GM06990 (cell line): Measurements from ENCODE around the gene CEBPA.

Source experiments
- DNase-seq: peaks from one replicate; pipeline ENCODE4 v3.0.0-alpha.2; 2011; ENCODE audit not compliant: insufficient read length; ENCODE audit errors: extremely low read depth
- H3K27me3 ChIP-seq: replicated peaks from 2 replicates; pipeline ENCODE4 v1.6.0; 2011; ENCODE audit warnings: low read length; ENCODE audit not compliant: control insufficient read depth, insufficient read depth
- H3K36me3 ChIP-seq: 2 replicates; pipeline ENCODE4 v1.5.1; 2011; ENCODE audit warnings: low read length; ENCODE audit not compliant: control insufficient read depth, insufficient read depth
- H3K4me3 ChIP-seq: replicated peaks from 2 replicates; pipeline ENCODE4 v1.5.1; 2011; ENCODE audit warnings: low read depth, mild to moderate bottlenecking, control low read depth, low read length
- TF ChIP-seq, protein P1 (sequence below): IDR thresholded peaks from 2 replicates; pipeline ENCODE4 v1.5.1; 2011; ENCODE audit warnings: low read length, control low read depth, mild to moderate bottlenecking, inconsistent platforms; ENCODE audit not compliant: insufficient read depth, poor library complexity, severe bottlenecking

Gene CEBPA

DNA sequence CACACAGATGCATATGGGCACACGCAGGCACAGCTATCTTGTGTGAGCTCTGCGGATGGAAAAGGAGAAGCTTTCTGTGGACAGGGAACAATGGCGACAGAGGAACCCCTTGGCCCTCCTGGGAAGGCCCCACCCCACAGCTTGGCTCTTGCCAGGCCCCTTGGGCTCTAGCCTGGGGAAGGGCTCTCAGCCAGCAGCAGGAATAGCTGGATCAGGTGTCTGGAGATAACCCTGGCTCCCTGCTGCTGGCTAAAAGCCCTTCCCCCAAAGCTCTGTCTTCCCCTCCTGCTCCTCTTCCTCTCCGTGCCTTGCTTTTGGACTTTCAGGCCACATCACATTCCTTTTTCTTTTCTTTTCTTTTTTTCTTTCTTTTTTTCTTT is 24.3 kb downstream of the CEBPA start:
- TF ChIP-seq, protein P1, sequence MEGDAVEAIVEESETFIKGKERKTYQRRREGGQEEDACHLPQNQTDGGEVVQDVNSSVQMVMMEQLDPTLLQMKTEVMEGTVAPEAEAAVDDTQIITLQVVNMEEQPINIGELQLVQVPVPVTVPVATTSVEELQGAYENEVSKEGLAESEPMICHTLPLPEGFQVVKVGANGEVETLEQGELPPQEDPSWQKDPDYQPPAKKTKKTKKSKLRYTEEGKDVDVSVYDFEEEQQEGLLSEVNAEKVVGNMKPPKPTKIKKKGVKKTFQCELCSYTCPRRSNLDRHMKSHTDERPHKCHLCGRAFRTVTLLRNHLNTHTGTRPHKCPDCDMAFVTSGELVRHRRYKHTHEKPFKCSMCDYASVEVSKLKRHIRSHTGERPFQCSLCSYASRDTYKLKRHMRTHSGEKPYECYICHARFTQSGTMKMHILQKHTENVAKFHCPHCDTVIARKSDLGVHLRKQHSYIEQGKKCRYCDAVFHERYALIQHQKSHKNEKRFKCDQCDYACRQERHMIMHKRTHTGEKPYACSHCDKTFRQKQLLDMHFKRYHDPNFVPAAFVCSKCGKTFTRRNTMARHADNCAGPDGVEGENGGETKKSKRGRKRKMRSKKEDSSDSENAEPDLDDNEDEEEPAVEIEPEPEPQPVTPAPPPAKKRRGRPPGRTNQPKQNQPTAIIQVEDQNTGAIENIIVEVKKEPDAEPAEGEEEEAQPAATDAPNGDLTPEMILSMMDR = no peak
- H3K36me3 ChIP-seq = no peaks in the 10 kb centered on the region
- DNase-seq = no peak
- H3K27me3 ChIP-seq = no peaks in the 10 kb centered on the region
- H3K4me3 ChIP-seq = no peak overlapping the region

DNA sequence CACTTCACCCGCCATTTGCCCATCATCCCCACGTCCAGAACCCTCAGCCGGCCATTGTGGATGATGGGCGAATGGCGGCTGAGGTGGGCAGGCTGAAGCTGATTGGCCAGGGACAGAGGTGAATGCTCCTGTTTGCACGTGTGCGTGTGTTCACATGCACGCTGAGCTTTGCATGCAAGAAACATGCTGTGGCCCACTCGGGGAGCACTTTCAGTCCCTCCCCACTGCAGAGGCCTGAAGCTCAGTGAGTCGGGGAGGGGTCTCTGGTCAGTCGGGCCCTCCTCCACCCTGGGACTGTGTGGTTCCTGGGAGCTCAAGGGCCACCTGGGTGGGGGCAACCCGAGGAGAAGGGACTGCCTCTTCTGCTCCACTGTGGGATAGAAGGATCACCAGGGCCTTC is 24.9 kb downstream of the CEBPA start:
- TF ChIP-seq, protein P1 = no peak
- Histone ChIP-seq H3K27me3 (no peaks in the 10 kb centered on the region), H3K4me3 (no peak overlapping the region), H3K36me3 (no peaks in the 10 kb centered on the region)
- DNase-seq = no peak

DNA sequence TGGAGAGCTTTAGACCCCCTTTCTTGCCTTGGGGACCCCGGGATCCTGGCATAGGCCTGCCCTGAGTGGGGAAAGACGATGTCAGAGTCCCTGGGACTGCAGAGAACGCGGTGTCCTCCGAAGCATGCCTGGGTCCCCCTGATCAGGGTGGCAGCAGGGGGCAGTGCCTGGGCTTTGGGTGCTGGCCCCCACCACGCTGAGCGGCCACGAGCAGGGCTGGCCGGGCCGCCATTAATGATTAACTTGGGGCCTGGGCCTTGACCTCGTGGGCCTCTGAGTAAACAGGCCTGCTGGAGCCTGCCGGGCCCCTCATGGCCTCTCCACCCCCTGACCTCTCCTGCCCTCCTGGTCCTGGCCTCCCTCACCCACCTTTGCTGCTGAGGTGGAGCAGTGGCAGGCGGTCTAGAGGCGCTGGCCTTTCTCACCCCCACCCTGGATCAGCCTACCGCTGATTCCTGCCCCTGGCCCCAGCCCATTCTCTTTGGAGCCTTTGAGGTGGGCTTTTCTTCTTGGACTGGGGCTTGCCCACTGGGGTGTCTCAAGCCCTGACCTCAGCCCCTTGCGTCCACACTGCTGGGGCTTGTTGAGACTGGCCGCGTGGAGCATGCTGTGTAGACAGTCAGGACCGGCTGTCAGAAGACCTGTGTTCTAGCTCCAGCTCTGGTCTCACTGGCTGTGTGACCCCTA is 26.3 kb downstream of the CEBPA start:
- TF ChIP-seq, protein P1 = no peak
- Histone ChIP-seq H3K27me3 (no peaks in the 10 kb centered on the region), H3K4me3 (no peak overlapping the region), H3K36me3 (no peaks in the 10 kb centered on the region)
- no peak for DNase-seq

DNA sequence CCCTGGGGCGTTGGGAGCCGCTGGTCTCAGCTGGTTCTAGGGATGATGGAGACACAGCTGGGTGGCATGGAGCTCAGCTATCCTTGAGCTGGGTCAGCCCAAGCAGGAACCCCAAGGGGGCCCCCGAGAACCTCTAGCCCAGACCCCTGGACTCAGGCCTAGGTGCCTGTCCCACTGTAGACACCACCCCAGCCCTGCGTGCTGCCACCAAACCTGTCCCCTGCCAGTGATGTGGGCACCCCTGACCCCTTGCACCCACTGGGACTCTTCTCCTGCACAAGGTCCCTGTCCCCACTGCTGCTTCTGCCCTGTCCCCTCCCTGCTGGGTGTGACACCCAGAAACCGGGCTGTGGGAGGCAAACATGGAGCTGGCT is 26.8 kb downstream of the CEBPA start:
- Histone ChIP-seq H3K27me3 (no peaks in the 10 kb centered on the region), H3K36me3 (no peaks in the 10 kb centered on the region), H3K4me3 (no peak overlapping the region)
- no peak for DNase-seq
- TF ChIP-seq, protein P1 = no peak

DNA sequence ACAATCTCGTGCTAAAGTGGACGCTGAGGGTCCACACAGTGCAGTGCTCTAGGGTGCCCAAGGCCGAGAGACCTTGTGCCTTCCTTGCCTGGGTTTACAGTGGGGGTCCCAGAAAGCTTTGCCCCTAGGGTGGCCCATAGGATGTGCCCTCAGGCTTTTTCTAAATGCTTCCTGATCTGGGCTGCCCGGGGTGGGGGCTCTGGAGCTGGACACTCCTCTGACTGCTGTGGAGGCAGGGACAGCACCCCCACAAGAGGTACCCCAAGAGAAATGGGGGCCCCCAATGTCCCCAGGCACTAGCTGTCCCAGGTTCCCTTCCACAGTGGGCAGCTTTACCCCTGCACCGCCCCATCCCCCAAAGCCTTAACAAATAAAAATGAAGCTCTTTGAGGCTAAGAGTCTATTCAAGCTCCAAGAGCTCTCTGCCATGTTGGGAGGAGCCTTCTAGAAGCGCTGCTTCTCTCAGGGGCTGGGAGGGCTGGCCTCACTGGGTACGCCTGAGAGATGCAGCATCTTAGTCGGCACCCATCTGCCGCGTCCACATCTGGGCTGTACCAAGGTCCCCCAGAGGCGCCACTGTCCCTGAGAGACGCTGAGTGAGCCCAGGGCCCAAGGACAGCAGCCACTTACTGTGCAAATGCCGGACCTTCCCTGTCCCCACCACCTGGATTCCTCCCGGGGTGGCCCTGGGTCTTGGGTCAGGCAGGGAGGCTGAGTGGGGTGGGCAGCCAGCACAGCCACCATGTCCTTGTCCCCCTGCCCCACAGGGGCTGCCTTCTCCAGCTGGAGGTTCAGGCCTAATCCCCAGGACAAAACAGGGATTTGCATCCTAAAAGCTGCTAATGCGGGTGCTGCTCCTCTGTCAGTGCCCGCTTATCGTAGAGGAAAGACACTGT is 27.4 kb downstream of the CEBPA start:
- TF ChIP-seq, protein P1 = no peak
- no peak for DNase-seq
- Histone ChIP-seq H3K27me3 (no peaks in the 10 kb centered on the region), H3K4me3 (no peak overlapping the region), H3K36me3 (no peaks in the 10 kb centered on the region)
